Erythroblast (primary cell): Measurements from ENCODE around the gene TMEM26.

Source experiments
- GATA1 ChIP-seq: IDR thresholded peaks from 2 replicates; pipeline ENCODE4 v1.6.1; 2011; ENCODE audit warnings: low read depth, mild to moderate bottlenecking, control low read depth, low read length, moderate library complexity
- POLR2A ChIP-seq: IDR thresholded peaks from 2 replicates; pipeline ENCODE4 v1.6.1; 2011; ENCODE audit warnings: mild to moderate bottlenecking, low read length

GRCh38 chr10:61363006-61363405 lies 90.2 kb downstream of the TMEM26 start:
- TF ChIP-seq POLR2A: no peak
- no peak for TF ChIP-seq GATA1
